Stimulated activated CD8-positive, alpha-beta memory T cell treated with anti-CD3 and anti-CD28 coated beads, Interleukin-4, amount 100 ng/mL, for 48 hours (primary cell): ENCODE data around the gene NOB1.
"Not testable (repeated sequence)": the region's sequence is repeated elsewhere in the genome, so short reads cannot be mapped to it uniquely, and the experiment has no call there.

Experiments
- DNase-seq: peaks from one replicate; pipeline ENCODE4 v3.0.0-alpha.2; 2020

The NOB1 gene

DNA sequence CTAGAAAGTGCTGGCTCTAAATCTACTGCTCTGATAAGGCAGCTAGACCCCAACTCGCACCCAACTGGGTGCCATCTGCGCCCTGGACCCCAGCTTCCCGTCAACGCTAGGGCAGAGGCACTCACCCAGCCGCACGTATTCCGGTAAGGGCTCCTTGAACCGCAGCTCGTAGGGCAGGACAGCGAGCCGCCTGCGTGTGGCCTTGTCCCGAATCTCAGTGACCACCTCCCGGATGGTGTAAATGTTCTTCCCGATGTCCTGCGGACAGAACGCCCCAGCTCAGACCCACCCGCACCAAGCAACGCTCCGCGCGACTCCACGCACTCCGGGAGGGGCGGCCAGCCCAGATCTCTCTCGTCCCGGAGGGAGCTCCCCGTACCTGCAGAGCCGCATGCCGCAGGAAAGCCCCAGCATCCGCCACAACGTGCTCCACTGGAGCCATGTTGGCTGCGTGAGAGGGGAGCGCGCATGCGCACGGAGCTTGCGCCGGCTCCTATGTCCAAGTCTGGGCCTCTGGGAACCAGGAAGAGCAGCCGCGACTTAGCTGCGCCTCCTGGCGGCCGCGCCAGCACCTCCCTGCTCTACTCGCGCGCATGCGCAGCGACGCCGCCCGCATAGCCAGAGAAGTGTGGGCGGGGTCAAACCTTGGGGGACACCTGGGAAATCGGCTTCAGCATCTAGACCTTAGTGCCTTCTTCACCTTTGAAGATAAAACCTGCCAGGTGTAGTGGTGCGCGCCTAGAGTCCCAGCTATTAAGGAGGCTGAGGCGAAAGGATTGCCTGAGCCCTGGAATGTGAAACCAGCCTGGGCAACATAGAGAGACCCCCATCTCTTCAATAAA, at the start of gene NOB1:
Gene NOB1 (minus strand): TSS at position 458 of the 842 bp plus-strand sequence. CDS start 16 bp downstream, at position 442.
- DNase-seq: peak; percentile 98

DNA sequence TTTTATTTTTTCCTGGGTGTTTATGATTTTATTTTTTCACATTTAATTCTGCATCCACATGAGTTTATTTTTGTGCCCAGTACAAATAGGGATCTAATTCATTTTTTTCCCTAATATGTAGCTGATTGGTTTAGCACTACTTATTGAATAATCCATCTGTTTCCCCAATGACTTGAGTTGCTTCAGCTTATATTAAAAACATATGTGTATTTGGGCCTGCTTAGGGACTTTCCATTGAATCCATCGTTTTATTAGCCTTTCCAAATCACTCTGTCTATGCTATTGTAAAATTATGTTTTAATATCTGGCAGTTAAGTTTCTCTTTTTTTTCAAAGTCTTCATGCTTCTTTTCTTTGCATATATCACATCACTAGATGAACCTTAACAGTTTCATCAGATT, 49.6 kb upstream of the NOB1 start:
- DNase-seq: no peak

DNA sequence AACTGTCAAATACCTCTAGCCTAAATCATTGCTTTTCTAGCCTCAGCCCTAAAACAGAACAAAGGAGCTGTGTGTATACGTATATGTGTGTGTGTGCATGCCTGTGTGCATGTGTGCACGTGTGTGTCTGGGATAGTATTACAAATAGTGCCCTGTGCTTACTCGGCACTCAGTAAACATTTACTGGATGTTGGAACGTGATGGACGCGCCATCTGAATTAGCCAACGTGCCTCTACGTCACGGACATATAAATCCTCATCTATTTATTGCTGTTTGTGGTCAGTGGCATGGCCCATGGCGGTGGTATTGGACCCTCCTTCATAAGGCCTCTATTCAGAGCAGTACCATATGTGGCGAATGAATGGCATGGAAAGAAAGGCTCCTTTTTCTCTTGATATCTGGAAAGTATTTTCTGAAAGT, 44.9 kb upstream of the NOB1 start:
- no peak for DNase-seq

DNA sequence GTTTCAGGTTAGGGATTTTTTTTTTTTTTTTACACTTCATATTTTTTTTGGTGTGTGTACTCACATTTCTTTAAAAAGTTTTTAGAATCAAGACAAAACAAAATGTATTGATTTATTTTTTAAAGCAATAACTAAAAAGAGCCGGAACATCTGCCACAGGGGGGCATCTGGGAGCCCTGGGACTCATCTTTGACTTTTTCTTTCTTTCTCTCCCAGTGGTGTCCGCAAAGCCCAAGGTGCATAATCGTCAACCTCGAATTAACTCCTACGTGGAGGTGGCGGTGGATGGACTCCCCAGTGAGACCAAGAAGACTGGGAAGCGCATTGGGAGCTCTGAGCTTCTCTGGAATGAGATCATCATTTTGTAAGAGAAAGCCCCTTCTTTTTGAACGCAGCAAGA, 43.7 kb upstream of the NOB1 start:
- DNase-seq: no peak

DNA sequence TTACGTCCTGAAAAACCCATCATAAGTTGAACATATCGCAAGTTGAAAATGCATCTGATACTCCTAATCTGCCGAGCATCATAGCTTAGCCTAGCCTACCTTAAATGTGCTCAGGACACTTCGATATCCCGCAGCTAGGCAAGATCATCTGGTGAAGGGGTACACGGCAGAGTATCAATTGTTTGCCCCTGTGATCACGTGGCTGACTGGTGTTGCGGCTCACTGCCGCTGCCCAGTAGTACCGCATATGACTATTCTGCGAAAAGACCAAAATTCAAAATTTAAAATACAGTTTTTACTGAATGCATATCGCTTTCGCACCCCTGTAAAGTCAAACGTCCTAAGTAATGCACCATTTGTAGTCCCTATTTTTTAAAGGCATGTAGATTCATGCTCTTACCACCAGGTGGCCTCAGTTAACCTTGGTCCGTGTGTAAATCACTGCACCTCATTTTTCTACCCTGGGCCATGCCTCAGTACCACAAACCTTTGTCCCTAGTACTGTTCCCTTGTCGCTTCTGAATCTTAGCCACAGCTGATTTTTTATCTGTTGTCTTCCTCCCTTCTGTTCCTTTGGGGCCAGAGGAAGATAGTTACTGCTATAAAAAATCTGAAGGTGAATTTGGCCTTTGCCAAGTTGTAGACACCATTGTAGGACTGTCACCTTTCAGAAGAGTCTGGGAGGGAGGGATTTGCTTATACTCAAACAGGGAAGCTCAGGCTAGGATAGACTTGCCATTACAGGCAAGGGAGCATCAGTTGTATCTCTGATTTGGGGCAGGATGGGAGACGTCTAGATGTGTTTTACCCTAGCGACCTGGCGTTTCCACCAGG, 41.8 kb upstream of the NOB1 start:
- peak; percentile 29 for DNase-seq

DNA sequence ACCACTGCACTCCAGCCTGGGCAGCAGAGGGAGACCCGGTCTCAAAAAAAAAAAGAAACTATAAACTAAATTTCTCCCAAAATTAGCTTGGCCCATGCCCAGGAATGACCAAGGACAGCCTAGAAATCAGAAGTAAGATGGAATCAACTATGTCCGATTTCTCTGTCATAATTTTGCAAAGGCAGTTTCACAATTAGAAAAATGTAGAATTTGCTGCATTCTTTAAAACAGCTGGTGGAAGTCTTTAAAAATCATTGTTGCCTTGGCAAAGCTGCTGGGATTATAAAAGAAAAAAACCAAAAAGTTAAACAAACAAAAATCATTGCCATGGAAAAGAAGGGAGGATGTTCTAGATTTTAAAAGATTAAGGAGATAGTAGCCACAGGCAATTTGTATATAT, 39.8 kb upstream of the NOB1 start:
- DNase-seq: no peak

DNA sequence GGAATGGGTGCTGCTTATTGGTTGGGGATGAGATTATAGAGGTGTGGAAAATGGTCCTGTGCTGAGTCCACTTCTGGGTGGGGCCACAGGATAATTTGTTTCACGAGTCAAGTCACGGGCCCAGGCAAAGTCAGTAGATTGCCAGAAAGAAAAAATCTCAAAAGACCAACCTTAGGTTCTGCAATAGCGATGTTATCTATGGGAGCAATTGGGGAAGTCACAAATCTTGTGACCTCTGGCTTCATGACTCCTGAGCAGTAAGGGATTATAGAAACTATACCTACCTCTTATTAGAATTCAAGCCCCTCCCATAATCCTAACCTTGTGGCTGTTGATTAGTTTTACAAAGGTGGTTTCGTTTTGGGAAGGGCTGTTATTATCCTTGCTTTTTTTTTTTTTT, 38.8 kb upstream of the NOB1 start:
- no peak for DNase-seq

DNA sequence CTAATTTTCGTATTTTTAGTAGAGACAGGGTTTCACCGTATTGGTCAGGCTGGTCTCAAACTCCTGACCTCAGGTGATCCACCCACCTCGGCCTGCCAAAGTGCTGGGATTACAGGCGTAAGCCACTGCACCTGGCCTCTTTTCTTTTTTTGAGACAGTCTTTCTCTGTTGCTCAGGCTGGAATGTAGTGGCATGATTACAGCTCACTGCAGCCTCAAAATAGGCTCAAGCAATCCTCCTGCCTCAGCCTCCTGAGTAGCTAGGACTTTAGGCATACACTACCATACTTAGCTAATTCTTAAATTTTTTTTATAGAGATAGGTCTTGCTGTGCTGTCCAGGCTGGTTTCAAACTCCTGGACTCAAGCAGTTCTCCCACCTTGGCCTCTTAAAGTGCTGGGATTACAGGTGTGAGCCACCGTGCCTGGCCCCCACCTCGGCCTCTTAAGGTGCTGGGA, 36.7 kb upstream of the NOB1 start:
- DNase-seq: not testable (repeated sequence)

DNA sequence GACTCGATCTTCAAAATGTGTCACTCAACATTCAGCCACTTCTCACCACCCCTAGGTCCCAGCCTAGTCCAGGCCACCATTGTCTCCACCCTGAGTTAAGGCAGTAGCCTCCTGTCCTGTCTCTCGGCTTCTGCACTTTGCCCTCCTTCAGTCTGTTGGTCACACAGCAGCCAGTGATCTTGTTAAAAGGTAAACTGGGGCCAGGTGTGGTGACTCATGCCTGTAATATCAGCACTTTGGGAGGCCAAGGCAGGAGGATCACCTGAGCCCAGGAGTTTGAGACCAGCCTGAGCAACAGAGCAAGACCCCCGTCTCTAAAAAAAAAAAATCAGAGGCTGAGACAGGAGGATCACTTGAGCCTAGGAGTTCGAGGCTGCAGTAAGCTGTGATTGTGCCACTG, 33.2 kb upstream of the NOB1 start:
- DNase-seq: no peak

DNA sequence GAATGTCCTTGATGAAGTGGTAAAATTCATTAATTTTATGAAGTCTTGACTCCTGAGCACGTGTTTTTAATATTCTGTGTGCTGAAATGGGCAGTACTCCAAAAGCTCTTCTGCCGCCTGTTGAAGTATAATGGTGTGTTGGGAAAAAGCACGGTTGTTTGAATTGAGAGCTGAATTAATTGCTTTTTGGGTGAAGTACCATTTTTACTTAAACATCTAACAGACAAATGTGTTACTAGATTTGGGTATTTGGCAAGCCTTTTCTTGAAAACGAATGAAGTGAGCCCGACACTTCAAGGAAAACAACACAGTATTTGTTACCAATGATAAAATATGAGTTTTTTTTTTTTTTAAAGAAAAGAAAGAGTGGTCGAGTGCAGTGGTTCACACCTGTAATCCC, 29.9 kb upstream of the NOB1 start:
- DNase-seq: no peak

DNA sequence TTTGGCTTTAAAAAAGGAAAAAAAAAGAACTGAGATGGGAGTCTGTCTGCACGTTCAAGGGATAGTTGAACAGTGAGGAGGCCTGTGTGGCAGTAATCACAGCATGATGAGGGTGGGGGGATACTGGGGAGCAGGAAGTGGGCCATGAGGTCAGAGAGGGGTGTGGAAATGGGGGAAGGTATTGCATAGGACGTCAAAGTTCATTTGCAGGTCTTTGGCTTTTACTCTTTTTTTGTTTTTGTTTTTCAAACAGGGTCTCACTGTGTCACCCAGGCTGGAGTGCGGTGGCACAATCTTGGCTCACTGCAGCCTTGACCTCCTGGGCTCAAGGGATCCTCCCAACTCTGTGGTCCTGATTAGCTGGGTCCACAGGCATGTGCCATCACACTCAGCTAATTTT, 26.4 kb upstream of the NOB1 start:
- DNase-seq: no peak

DNA sequence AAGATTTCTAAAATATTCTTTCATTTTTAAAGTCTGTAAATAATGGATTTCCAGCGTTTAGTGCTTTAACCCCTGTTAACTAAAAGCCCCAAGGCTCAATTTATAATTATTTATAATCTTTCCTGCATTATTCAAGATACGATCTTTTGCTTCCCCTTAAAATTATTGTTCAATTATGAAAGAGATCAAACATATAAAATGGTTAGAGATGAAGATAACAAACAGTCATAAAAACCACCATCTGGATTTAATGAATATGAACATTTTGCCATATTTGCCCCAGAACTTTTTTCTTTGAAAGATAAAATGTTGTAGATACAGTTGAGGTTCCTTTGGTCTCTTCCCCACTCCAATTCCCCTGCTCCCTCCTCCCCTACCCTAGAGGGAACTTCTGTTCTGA, 25.0 kb upstream of the NOB1 start:
- no peak for DNase-seq

DNA sequence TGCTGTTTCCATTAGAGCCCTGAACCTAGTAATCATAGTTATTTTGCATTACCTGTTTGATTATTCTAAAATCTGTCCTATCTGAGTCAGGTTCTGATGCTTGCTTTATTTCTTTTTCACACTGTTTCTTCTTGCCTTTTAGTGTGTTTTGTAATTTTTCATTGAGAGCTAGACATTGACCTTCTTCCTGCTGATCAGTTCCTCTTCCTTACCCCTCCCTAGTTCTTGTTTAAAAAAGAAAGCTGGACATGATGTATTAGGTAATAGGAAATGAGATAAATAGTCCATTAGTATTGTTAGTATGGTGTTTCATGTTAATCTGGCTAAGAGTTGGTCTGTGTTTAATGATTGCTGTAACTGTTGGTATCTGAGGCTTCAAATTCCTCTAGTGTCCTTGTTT, 20.8 kb upstream of the NOB1 start:
- DNase-seq: no peak

DNA sequence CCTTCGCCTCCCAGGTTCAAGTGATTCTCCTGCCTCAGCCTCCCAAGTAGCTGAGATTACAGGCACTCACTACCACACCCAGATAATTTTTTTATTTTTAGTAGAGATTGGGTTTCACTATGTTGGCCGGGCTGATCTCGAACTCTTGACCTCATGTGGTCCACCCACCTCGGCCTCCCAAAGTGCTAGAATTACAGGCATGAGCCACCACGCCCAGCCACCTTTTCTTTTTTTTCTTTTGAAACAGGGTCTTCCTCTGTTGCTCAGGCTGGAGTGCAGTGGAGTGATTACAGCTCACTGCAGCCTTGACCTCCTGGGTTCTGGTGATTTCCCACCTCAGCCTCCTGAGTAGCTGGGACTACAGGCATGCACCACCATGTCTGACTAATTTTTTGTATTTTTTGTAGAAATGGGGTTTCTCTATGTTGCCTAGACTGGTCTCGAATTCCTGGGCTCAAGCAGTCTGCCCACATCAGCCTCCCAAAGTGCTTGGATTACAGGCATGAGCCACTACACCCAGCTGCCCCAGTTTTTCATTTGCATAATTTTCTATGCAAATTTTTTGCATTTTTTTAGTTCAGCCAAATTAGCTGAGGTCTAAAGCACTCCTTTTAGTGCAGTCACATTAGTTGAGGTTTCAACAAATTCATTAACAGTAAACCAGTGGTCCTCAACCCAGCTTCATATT, 18.7 kb upstream of the NOB1 start:
- DNase-seq: no peak

DNA sequence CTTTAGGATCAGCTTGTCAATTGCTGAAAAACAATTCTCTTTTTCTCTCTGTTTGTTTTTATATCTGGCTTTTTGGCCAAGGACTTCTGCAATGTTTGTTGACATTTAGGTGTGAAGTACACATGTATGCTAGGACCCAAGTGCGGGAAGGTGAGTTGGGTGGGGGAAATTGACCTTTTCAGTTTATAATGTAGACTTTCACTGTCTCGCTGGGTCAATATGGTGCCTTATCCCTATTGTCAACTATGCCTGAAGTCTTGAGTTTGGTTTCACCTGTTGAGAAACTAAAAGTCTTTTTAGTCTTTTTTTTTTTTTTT, 16.9 kb upstream of the NOB1 start:
- no peak for DNase-seq

DNA sequence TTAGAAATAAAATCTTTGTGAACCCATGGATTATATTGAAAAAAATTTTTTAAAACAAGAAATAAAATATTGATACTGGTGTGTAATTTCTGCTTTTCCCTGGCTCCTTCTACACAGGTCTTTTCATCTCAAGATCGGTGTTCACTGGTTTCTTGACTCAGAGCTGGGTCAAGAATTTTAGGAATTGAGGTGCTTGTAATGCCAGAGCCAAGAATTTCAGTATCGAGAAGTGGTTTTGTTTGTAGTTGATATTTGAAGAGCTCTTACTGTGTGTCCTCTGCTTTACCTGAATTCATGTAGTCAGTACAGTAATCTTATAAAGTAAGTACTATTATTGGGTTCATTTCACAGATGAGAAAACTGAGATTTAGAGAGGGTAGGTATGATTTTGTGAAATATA, 14.7 kb upstream of the NOB1 start:
- DNase-seq: no peak

DNA sequence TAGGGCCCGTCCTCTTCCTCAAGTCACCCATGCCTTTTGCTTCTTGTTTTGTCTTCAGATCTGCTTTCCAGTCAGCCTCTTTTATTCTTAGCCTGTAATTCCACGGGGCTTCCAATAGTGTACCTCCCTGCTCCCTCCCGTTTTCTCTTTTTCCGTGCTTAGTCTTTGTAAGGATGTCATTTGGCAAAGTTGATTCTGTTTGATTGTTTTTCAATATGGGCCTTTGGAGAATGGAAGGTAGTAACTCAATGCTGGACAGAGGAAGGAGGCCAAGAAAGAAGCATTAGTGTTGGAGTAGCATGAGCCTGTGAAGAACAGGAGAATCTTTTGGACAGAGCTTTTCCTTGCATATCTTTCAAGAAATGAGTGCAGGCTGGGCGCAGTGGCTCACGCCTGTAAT, 13.9 kb upstream of the NOB1 start:
- no peak for DNase-seq

DNA sequence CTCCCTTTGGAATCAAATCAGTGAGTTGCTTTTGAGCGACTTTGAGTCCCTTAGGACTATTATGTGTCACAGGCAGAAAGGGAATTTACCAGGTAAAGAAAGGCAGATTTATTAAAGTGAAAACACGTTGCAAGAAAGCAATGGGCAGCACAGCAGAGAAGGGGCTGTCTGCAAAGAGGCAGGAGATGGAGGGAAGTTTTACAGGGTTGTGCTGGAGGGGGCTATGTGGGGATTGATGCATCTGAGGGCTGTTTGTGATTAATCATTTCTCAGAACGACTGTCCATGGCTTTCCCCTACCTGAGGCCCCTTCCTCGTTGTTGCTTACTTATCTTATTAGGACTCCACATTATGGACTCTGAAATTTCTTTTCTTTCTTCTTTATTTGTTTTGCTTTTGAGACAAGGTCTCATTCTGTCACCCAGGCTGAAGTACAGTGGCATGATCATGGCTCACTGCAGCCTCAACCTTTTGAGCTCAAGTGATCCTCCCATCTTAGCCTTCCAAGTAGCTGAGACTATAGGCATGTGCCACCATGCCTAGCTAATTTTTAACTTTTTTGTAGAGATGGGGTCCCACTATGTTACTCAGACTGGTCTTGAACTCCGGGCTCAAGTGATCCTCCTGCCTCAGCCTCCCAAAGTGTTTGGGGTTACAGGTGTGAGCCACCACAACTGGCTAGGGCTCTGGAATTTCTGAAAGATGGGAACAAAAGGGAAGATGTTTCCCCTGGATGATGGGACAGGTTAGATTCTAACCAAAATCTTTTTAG, 12.9 kb upstream of the NOB1 start:
- no peak for DNase-seq

DNA sequence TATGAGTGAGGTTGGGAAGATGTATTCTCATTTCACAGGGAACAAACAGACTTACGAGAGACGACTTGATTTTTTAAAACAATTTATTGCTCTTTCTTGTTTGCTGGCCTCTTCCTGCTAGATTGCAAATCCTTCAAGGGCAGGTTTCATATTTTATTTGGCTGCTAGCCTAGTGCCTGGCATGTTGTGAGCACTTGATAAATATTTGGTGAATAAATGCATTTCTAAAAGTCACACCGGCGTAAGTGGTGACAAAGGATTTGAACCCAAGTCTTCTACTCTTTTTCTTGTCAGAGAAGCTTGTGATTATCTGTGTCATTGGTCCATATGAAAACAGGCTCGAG, 8.8 kb upstream of the NOB1 start:
- no peak for DNase-seq

DNA sequence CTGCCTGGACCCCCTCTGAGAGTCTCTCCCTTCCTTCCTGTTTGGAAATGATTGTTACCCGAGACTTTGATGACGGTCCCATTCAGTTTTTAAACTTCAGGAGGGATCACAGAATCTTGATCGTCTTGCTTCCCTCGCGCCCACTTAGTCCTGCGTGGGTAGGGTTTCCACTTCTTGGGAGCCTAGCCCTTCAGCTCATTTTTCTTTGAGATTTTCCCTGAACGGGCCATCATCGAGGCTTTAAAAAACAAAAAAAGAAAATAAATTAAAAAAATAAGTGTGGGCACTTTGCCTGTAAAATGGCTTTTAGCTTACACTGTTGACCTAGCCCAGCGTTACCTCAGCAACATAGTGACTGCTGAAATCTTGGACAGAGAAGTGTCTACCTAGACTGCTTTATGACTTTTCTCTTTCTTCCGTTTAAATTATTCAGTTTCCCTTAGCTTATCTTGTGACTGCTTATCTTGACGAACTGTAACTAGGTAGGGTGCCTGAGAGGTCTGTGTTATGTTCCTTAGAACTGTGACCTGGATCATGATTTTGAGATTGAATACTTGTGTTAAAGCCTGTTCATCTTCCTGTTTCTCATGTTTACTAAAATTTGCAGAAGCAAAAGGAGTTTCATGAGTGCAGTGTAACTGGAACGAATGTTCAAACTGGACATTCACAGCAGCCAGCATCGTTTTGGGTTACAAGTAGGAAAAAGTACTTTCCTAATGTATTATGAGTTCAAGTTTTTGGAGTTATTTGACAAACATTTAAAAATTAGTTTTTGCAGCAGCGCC, 8.3 kb upstream of the NOB1 start:
- DNase-seq: no peak

DNA sequence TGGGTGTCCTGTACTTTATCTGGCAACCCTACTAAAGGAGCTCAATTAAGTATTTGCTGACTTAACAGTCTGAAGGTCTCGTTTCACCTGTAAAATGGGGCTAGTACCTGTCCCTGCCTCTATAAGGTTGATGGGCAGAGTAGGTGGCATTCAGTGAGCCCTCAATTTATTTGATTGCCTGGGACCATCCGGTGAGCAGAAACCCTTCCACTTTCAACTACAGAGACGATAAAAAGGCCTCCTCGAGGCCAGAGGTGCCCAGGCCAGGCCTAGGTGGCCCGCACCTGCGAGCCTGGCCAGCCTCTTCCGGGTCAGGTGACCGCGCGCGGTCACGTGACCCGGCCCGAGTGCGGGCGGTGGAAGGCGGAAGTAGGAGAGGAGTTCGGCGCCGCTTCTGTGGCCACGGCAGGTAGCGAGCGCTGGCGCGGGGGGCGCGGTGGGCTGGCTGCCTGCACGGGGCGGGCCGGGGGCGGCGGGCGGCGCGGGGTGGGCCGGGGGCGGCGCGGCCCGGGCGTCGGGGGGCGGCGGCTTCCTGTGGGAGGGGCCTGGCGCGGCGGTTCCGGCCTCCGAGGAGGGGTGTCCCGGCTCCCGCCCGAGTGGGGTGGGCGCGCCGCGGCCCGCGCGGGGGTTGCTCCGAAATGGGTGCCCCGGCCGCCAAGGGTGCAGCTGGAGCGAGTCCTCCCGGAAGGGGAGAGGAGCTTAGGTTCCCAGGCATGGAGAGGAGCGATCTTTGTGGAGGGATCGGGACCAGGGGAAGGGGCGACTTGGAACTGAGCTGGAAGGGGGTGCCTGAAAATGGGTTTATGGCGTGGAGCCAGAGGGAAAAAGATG, 7.5 kb upstream of the NOB1 start, which contains the start of gene WWP2:
Gene WWP2 (plus strand): TSS at position 350 of the 831 bp plus-strand sequence. CDS start 24,679 bp downstream, outside the sequence.
- peak; percentile 82 for DNase-seq
